ENCODE results near the gene SPRED3.
"Not testable (repeated sequence)": the region's sequence is repeated elsewhere in the genome, so short reads cannot be mapped to it uniquely, and the experiment has no call there.

Gene SPRED3, protein sequence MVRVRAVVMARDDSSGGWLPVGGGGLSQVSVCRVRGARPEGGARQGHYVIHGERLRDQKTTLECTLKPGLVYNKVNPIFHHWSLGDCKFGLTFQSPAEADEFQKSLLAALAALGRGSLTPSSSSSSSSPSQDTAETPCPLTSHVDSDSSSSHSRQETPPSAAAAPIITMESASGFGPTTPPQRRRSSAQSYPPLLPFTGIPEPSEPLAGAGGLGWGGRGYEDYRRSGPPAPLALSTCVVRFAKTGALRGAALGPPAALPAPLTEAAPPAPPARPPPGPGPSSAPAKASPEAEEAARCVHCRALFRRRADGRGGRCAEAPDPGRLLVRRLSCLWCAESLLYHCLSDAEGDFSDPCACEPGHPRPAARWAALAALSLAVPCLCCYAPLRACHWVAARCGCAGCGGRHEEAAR

DNA sequence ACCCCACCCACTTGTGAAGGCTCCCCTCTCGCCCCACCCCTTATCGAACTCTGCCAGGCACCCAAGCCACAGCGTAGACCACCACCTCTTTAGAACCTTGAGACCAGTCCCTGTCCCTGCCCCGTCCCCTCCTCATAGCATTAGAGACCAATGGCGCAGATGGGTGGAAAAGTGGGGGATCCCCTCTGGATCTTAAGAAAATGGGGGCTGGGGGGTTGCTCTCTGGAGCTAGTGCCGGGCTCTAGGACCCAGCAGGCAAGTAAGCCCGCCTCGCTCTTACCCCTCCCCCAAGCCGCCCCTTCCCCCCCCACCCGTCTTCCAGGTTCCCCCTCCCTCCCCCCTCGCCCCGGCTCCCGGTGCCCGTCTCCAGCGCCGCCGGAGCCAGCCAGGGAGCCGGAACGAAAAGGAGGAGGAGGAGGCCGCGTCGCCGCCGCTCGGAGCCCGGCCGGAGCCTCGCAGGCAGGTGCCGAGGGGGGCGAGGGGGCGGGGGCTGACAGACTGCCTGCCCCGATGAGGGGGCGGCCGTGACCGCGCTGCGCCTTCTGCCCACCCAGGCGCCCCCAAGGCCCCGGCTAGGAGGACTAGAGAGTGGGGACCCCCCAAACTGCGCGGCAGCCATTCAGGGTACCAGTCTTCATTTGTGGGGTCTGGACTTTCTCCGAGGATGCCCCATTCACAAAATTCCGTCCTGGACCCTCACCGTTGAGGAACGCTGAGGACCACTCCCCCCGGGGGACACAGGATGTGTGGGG lies at the start of gene SPRED3:
TSS of gene SPRED3 (plus strand) at position 349 of the 752 bp plus-strand sequence. CDS start 1,606 bp downstream, outside the sequence.
- Histone ChIP-seq H3K9me3 (ENCODE audit: insufficient read depth, low read length) (no peaks in the 10 kb centered on the region), H3K4me3 (ENCODE audit: insufficient read length, low read depth) (peak within 1 kb of the TSS; percentile 84), H3K27me3 (ENCODE audit: insufficient read depth, insufficient read length) (no peaks in the 10 kb centered on the region), H3K9ac (ENCODE audit: insufficient read length, low read depth) (peak within 1 kb of the TSS; percentile 79), H3K4me1 (ENCODE audit: insufficient read depth, insufficient read length) (peaks cover 12% of the 10 kb centered on the region), H3K36me3 (ENCODE audit: insufficient read depth, insufficient read length, low read length) (peaks cover 26% of the 10 kb centered on the region)
- DNase-seq (ENCODE audit: low read depth, low spot score), result peak; percentile 33
- TF ChIP-seq YY1 (IDR thresholded peaks at IDR 0.05; ENCODE audit: insufficient read depth, insufficient read length) (no peak), ZNF274 (IDR thresholded peaks at IDR 0.05; ENCODE audit: low read depth, low read length) (no peak), SUZ12 (IDR thresholded peaks at IDR 0.05; ENCODE audit: extremely low read depth, insufficient read depth, insufficient read length) (no peak)

DNA sequence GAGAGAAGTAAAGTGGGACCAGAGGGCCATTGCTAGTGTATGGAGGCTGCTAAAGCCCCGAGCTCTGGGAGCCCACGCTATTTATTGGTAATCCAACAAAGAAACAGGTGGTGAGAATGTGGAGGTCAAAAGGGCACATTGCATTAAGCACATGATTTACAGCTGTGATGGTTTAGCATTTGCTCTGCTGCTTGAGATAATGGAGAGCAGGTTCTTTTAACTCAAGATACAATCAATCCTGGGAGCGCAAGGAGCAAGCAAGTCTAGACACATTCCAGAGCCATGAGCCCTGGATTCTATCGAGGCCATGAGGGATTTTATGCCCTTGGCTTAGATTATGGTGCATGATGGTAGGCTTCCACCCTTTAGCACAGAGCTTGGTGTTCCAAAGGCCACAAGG lies 49.5 kb upstream of the SPRED3 start:
- H3K27me3 ChIP-seq (ENCODE audit: insufficient read depth, insufficient read length); H3K4me3 ChIP-seq (ENCODE audit: insufficient read length, low read depth); DNase-seq (ENCODE audit: low read depth, low spot score); H3K9me3 ChIP-seq (ENCODE audit: insufficient read depth, low read length); H3K9ac ChIP-seq (ENCODE audit: insufficient read length, low read depth); H3K4me1 ChIP-seq (ENCODE audit: insufficient read depth, insufficient read length); H3K36me3 ChIP-seq (ENCODE audit: insufficient read depth, insufficient read length, low read length): not testable (repeated sequence)

DNA sequence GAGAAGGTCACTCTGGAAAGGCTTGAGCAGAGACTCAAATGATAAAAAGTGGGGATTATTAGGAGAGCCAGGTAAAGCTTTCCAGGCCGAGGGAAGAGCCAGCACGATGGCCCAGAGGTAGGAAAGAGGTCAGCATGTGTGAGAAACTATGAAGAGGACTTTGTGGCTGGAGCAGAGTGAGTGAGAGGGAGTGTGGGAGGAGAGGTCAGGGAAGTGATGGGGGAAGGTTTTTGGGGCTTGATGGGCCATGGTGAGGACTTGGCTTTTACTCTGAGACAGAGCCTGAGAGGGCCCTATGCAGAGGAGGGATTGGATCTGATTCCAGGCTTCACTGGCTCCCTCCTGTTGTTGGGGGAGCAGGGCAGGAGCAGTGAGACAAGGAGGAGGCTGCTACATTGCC lies 47.6 kb upstream of the SPRED3 start:
- peaks cover 3% of the 10 kb centered on the region for H3K4me1 ChIP-seq (ENCODE audit: insufficient read depth, insufficient read length)
- H3K27me3 ChIP-seq (ENCODE audit: insufficient read depth, insufficient read length), result no peaks in the 10 kb centered on the region
- no peak for DNase-seq (ENCODE audit: low read depth, low spot score)
- no peaks in the 10 kb centered on the region for H3K9me3 ChIP-seq (ENCODE audit: insufficient read depth, low read length)
- TF ChIP-seq ZNF274 (IDR thresholded peaks at IDR 0.05; ENCODE audit: low read depth, low read length), result no peak
- TF ChIP-seq SUZ12 (IDR thresholded peaks at IDR 0.05; ENCODE audit: extremely low read depth, insufficient read depth, insufficient read length), result no peak
- no peak for TF ChIP-seq YY1 (IDR thresholded peaks at IDR 0.05; ENCODE audit: insufficient read depth, insufficient read length)
- no peak overlapping the region for H3K9ac ChIP-seq (ENCODE audit: insufficient read length, low read depth)
- no peaks in the 10 kb centered on the region for H3K36me3 ChIP-seq (ENCODE audit: insufficient read depth, insufficient read length, low read length)
- no peak overlapping the region for H3K4me3 ChIP-seq (ENCODE audit: insufficient read length, low read depth)

DNA sequence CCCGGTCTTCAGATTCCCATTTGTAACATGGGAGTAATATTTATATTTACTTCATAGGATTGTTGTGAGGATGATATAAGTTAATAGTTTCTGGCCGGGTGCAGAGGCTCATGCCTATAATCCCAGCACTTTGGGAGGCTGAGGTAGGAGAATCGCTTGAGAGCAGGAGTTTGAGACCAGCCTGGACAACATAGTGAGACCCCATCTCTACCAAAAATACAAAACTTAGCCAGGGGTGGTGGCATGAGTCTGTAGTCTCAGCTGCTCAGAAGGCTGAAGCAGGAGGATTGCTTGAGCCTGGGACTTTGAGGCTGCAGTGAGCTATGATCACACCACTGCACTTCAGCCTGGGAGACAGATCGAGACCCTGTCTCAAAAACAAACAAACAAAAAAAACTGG lies 41.7 kb upstream of the SPRED3 start:
- no peaks in the 10 kb centered on the region for H3K9me3 ChIP-seq (ENCODE audit: insufficient read depth, low read length)
- H3K27me3 ChIP-seq (ENCODE audit: insufficient read depth, insufficient read length), result no peaks in the 10 kb centered on the region
- no peaks in the 10 kb centered on the region for H3K36me3 ChIP-seq (ENCODE audit: insufficient read depth, insufficient read length, low read length)
- no peak for DNase-seq (ENCODE audit: low read depth, low spot score)
- no peak overlapping the region for H3K9ac ChIP-seq (ENCODE audit: insufficient read length, low read depth)
- H3K4me1 ChIP-seq (ENCODE audit: insufficient read depth, insufficient read length), result peaks cover under 1% of the 10 kb centered on the region
- no peak overlapping the region for H3K4me3 ChIP-seq (ENCODE audit: insufficient read length, low read depth)
- no peak for TF ChIP-seq SUZ12 (IDR thresholded peaks at IDR 0.05; ENCODE audit: extremely low read depth, insufficient read depth, insufficient read length)
- no peak for TF ChIP-seq YY1 (IDR thresholded peaks at IDR 0.05; ENCODE audit: insufficient read depth, insufficient read length)
- TF ChIP-seq ZNF274 (IDR thresholded peaks at IDR 0.05; ENCODE audit: low read depth, low read length), result no peak

DNA sequence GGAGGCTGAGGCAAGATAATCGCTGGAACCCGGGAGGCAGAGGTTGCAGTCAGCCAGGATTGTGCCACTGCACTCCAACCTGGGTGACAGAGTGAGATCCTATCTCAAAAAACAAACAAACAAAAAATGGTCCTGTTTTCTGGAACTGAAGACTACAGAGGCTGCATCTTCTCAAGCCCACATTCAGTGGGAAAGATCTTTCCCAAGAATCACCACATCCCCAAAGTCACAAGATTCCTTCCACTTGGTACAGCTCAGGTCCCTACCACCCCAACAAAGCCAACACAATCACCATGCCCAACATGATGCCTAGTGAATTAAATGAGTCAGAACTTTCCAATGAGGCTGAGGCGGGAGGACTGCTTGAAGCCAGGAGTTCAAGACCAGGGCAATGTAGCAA lies 37.6 kb upstream of the SPRED3 start:
- Histone ChIP-seq H3K4me1 (ENCODE audit: insufficient read depth, insufficient read length) (peaks cover 6% of the 10 kb centered on the region), H3K36me3 (ENCODE audit: insufficient read depth, insufficient read length, low read length) (no peaks in the 10 kb centered on the region), H3K9ac (ENCODE audit: insufficient read length, low read depth) (no peak overlapping the region), H3K9me3 (ENCODE audit: insufficient read depth, low read length) (no peaks in the 10 kb centered on the region), H3K27me3 (ENCODE audit: insufficient read depth, insufficient read length) (no peaks in the 10 kb centered on the region), H3K4me3 (ENCODE audit: insufficient read length, low read depth) (no peak overlapping the region)
- DNase-seq (ENCODE audit: low read depth, low spot score), result no peak
- TF ChIP-seq SUZ12 (IDR thresholded peaks at IDR 0.05; ENCODE audit: extremely low read depth, insufficient read depth, insufficient read length) (no peak), ZNF274 (IDR thresholded peaks at IDR 0.05; ENCODE audit: low read depth, low read length) (no peak), YY1 (IDR thresholded peaks at IDR 0.05; ENCODE audit: insufficient read depth, insufficient read length) (no peak)

DNA sequence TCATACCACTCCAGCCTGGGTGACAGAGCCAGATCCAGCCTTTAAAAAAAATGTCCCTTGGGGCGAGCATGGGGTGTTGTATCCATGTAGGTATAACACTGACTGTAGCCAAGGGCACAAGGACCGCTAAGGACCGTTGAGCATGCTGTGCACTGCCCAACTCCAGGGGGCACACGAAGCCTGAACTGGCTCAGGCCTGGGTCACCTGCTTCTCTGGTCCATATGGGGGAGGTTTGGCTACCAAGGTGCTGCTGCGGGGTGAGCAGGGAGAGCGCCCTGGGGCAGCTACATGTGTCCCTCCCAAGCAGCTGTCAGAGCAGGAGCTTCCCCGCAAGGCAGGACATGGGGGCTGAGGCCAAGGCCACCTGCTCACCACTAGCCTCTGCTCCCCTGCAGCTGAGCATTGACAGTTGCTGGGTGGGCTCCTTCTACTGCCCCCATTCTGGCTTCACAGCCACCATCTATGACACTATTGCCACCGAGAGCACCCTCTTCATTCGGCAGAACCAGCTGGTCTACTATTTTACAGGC lies 36.6 kb upstream of the SPRED3 start:
- H3K4me1 ChIP-seq (ENCODE audit: insufficient read depth, insufficient read length), result peaks cover 6% of the 10 kb centered on the region
- H3K27me3 ChIP-seq (ENCODE audit: insufficient read depth, insufficient read length), result peaks cover 7% of the 10 kb centered on the region
- H3K36me3 ChIP-seq (ENCODE audit: insufficient read depth, insufficient read length, low read length), result no peaks in the 10 kb centered on the region
- no peak overlapping the region for H3K4me3 ChIP-seq (ENCODE audit: insufficient read length, low read depth)
- TF ChIP-seq SUZ12 (IDR thresholded peaks at IDR 0.05; ENCODE audit: extremely low read depth, insufficient read depth, insufficient read length) (no peak), YY1 (IDR thresholded peaks at IDR 0.05; ENCODE audit: insufficient read depth, insufficient read length) (no peak), ZNF274 (IDR thresholded peaks at IDR 0.05; ENCODE audit: low read depth, low read length) (no peak)
- DNase-seq (ENCODE audit: low read depth, low spot score), result no peak
- no peaks in the 10 kb centered on the region for H3K9me3 ChIP-seq (ENCODE audit: insufficient read depth, low read length)
- H3K9ac ChIP-seq (ENCODE audit: insufficient read length, low read depth), result no peak overlapping the region

DNA sequence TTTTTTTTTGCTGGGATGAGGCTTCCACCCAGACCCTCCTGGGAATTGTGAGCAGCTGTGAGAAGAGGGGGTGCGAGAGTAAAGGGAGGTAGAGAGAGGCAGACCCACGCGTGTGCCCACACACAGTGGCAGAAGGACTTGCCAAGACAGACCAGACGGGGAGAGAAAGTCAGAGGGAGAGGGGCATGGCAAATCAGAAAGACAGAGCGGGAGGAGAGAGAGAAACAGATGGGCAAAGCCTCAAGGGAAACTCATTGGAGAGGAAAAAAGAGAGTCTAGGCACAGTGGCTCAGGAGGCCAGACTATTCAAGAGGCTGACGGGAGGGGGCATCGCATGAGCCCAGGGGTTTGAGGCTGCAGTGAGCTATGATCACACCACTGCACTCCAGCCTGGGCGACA lies 35.9 kb upstream of the SPRED3 start:
- Histone ChIP-seq H3K27me3 (ENCODE audit: insufficient read depth, insufficient read length) (peaks cover 7% of the 10 kb centered on the region), H3K36me3 (ENCODE audit: insufficient read depth, insufficient read length, low read length) (no peaks in the 10 kb centered on the region), H3K4me3 (ENCODE audit: insufficient read length, low read depth) (no peak overlapping the region), H3K4me1 (ENCODE audit: insufficient read depth, insufficient read length) (peaks cover 6% of the 10 kb centered on the region), H3K9ac (ENCODE audit: insufficient read length, low read depth) (no peak overlapping the region), H3K9me3 (ENCODE audit: insufficient read depth, low read length) (no peaks in the 10 kb centered on the region)
- DNase-seq (ENCODE audit: low read depth, low spot score), result no peak
- TF ChIP-seq SUZ12 (IDR thresholded peaks at IDR 0.05; ENCODE audit: extremely low read depth, insufficient read depth, insufficient read length), result no peak
- no peak for TF ChIP-seq ZNF274 (IDR thresholded peaks at IDR 0.05; ENCODE audit: low read depth, low read length)
- TF ChIP-seq YY1 (IDR thresholded peaks at IDR 0.05; ENCODE audit: insufficient read depth, insufficient read length), result no peak

Data from NT2/D1 (cell line).